Activated CD8-positive, alpha-beta T cell treated with anti-CD3 and anti-CD28 coated beads, Interleukin-2, amount 10 ng/mL, durations not matched to agents 7 days and 5 days (primary cell): Measurements from ENCODE around the gene EVL. TPM values are rescaled to one million over a fixed set of nuclear protein-coding genes. Genes with fewer than 3 reads are reported as not detected.

Experiments
- ATAC-seq: fragments of 150-1000 bp; cut with Tn5 transposase; one replicate; pipeline ENCODE4 v1.10.0; 2021; ENCODE audit warnings: moderate library complexity
- CTCF ChIA-PET: fragments of 350-600 bp; sonication (Branson Sonifier 250); formaldehyde crosslinking; loops from one replicate; lab custom pipeline; 2021; ENCODE audit warnings: antibody characterized with exemption; lab: Charles Lee
- POLR2A ChIA-PET: fragments of 350-600 bp; sonication (Branson Sonifier 250); formaldehyde crosslinking; loops from one replicate; lab custom pipeline; 2021; ENCODE audit warnings: antibody characterized with exemption; lab: Charles Lee
- DNase-seq: peaks from one replicate; pipeline ENCODE4 v3.0.0-alpha.2; 2020
- H3K27ac Mint-ChIP-seq: one replicate; pipeline ENCODE4 v1.8.0; 2021; ENCODE audit warnings: mild to moderate bottlenecking, mixed read lengths
- H3K27me3 Mint-ChIP-seq: one replicate; pipeline ENCODE4 v1.8.0; 2021; ENCODE audit warnings: low read depth, mixed read lengths
- H3K36me3 Mint-ChIP-seq: one replicate; pipeline ENCODE4 v1.8.0; 2021; ENCODE audit warnings: low read depth, mixed read lengths
- H3K4me1 Mint-ChIP-seq: one replicate; pipeline ENCODE4 v1.8.0; 2021; ENCODE audit warnings: low read depth, mixed read lengths
- H3K4me3 Mint-ChIP-seq: one replicate; pipeline ENCODE4 v1.8.0; 2021; ENCODE audit warnings: mild to moderate bottlenecking, mixed read lengths
- H3K9me3 Mint-ChIP-seq: one replicate; pipeline ENCODE4 v1.8.0; 2022; ENCODE audit warnings: mixed read lengths; ENCODE audit not compliant: insufficient read depth
- total RNA-seq, 2 experiments: library from RNA; stranded (reverse); gene quantifications; one replicate each; pipeline ENCODE4 v1.2.3, GENCODE V29; 2021

The EVL gene
- total RNA-seq = 100 to 1,000 TPM; 863 to 926 TPM

- H3K4me1 Mint-ChIP-seq = peaks cover 45% of the 10 kb centered on the region
- CTCF ChIA-PET = interaction anchor here (0.7 to 14.6 kb wide), 12 partner anchors 9 to 172 kb away, joined by 3 to 321 read pairs (median 12); no protein-coding TSS in a partner anchor
- POLR2A ChIA-PET = interaction anchor here (0.6 to 8.4 kb wide), 22 partner anchors 9 to 1758 kb away, joined by 3 to 170 read pairs (median 4); no protein-coding TSS in a partner anchor
- ATAC-seq (peak; percentile 28), DNase-seq (peak; percentile 89)
- peak within 1 kb of the TSS; percentile 91 for H3K4me3 Mint-ChIP-seq
- H3K9me3 Mint-ChIP-seq = no peaks in the 10 kb centered on the region
- no peaks in the 10 kb centered on the region for H3K27me3 Mint-ChIP-seq
- H3K36me3 Mint-ChIP-seq = peaks cover 53% of the 10 kb centered on the region
- H3K27ac Mint-ChIP-seq = peak within 1 kb of the TSS; percentile 97
Measured at GRCh38 chr14:100065111-100065871, at the start of gene EVL. EVL (plus strand) TSS chr14:100065422; CDS start chr14:100065501, 79 bp downstream.

GRCh38 chr14:100017553-100017952 is 47.7 kb upstream of the EVL start:
- H3K27me3 Mint-ChIP-seq = no peaks in the 10 kb centered on the region
- H3K9me3 Mint-ChIP-seq = no peaks in the 10 kb centered on the region
- POLR2A ChIA-PET = interaction anchor here (0.6 to 1.2 kb wide), 2 partner anchors 25 to 54 kb away, joined by 3 read pairs; no protein-coding TSS in a partner anchor
- no peak for ATAC-seq
- H3K4me3 Mint-ChIP-seq = no peak overlapping the region
- no peak for DNase-seq
- H3K4me1 Mint-ChIP-seq = peaks cover 20% of the 10 kb centered on the region
- H3K36me3 Mint-ChIP-seq = no peaks in the 10 kb centered on the region
- no peak overlapping the region for H3K27ac Mint-ChIP-seq
- CTCF ChIA-PET = interaction anchor here (0.9 to 1.8 kb wide), 4 partner anchors 7 to 175 kb away, joined by 3 to 6 read pairs (median 6); no protein-coding TSS in a partner anchor

GRCh38 chr14:100018054-100018453 is 47.2 kb upstream of the EVL start:
- no peak for ATAC-seq

GRCh38 chr14:100018482-100018881 is 46.7 kb upstream of the EVL start:
- ChIA-PET POLR2A (interaction anchor here (0.6 kb wide), 1 partner anchor 25 kb away, joined by 3 read pairs; no protein-coding TSS in a partner anchor), CTCF (interaction anchor here (1.3 kb wide), 1 partner anchor 174 kb away, joined by 3 read pairs; no protein-coding TSS in a partner anchor)
- Mint-ChIP-seq H3K4me3 (no peak overlapping the region), H3K27me3 (no peaks in the 10 kb centered on the region), H3K36me3 (no peaks in the 10 kb centered on the region), H3K4me1 (peaks cover 10% of the 10 kb centered on the region), H3K27ac (no peak overlapping the region), H3K9me3 (no peaks in the 10 kb centered on the region)
- ATAC-seq (no peak), DNase-seq (no peak)

More at GRCh38 chr14:100018054-100018453, 47.2 kb upstream of the EVL start:
- peaks cover 15% of the 10 kb centered on the region for H3K4me1 Mint-ChIP-seq
- no peak overlapping the region for H3K27ac Mint-ChIP-seq
- CTCF ChIA-PET = interaction anchor here (1.3 to 1.8 kb wide), 2 partner anchors 22 to 175 kb away, joined by 3 to 6 read pairs; no protein-coding TSS in a partner anchor
- POLR2A ChIA-PET = interaction anchor here (0.6 kb wide), 1 partner anchor 25 kb away, joined by 3 read pairs; no protein-coding TSS in a partner anchor
- H3K9me3 Mint-ChIP-seq = no peaks in the 10 kb centered on the region
- H3K36me3 Mint-ChIP-seq = no peaks in the 10 kb centered on the region
- no peak for DNase-seq
- no peak overlapping the region for H3K4me3 Mint-ChIP-seq
- H3K27me3 Mint-ChIP-seq = no peaks in the 10 kb centered on the region

GRCh38 chr14:100019156-100019744 is 46.0 kb upstream of the EVL start:
- ATAC-seq = no peak

GRCh38 chr14:100020629-100021028 is 44.6 kb upstream of the EVL start:
- no peaks in the 10 kb centered on the region for H3K27me3 Mint-ChIP-seq
- no peaks in the 10 kb centered on the region for H3K36me3 Mint-ChIP-seq
- ChIA-PET CTCF (interaction anchor here (1.2 to 2.1 kb wide), 2 partner anchors 26 to 37 kb away, joined by 3 to 10 read pairs; no protein-coding TSS in a partner anchor), POLR2A (interaction anchor here (0.7 kb wide), 1 partner anchor 29 kb away, joined by 3 read pairs; no protein-coding TSS in a partner anchor)
- H3K27ac Mint-ChIP-seq = no peak overlapping the region
- peaks cover 17% of the 10 kb centered on the region for H3K4me1 Mint-ChIP-seq
- no peak for DNase-seq
- no peaks in the 10 kb centered on the region for H3K9me3 Mint-ChIP-seq
- no peak overlapping the region for H3K4me3 Mint-ChIP-seq
- no peak for ATAC-seq

More at GRCh38 chr14:100019156-100019744, 46.0 kb upstream of the EVL start:
- Mint-ChIP-seq H3K4me3 (no peak overlapping the region), H3K4me1 (peaks cover 9% of the 10 kb centered on the region), H3K27ac (no peak overlapping the region), H3K27me3 (no peaks in the 10 kb centered on the region), H3K9me3 (no peaks in the 10 kb centered on the region), H3K36me3 (no peaks in the 10 kb centered on the region)
- no peak for DNase-seq
- POLR2A ChIA-PET = no interaction called here
- CTCF ChIA-PET = interaction anchor here (1.3 kb wide), 1 partner anchor 174 kb away, joined by 3 read pairs; no protein-coding TSS in a partner anchor

- Mint-ChIP-seq H3K9me3 (no peaks in the 10 kb centered on the region), H3K4me1 (peaks cover 13% of the 10 kb centered on the region), H3K36me3 (no peaks in the 10 kb centered on the region), H3K4me3 (no peak overlapping the region), H3K27ac (no peak overlapping the region), H3K27me3 (peaks cover 2% of the 10 kb centered on the region)
- no peak for DNase-seq
- ATAC-seq = no peak
- ChIA-PET CTCF (interaction anchor here (0.8 kb wide), 2 partner anchors 16 to 25 kb away, joined by 3 to 4 read pairs; no protein-coding TSS in a partner anchor), POLR2A (interaction anchor here (0.6 kb wide), 1 partner anchor 43 kb away, joined by 4 read pairs; no protein-coding TSS in a partner anchor)
Measured at GRCh38 chr14:100022772-100023451, 42.3 kb upstream of the EVL start.

- H3K27me3 Mint-ChIP-seq = peaks cover 2% of the 10 kb centered on the region
- no peak overlapping the region for H3K27ac Mint-ChIP-seq
- H3K9me3 Mint-ChIP-seq = no peaks in the 10 kb centered on the region
- POLR2A ChIA-PET = interaction anchor here (1.0 kb wide), 1 partner anchor 8 kb away, joined by 3 read pairs; no protein-coding TSS in a partner anchor
- H3K4me1 Mint-ChIP-seq = peaks cover 10% of the 10 kb centered on the region
- H3K4me3 Mint-ChIP-seq = no peak overlapping the region
- CTCF ChIA-PET = interaction anchor here (0.5 to 3.2 kb wide), 18 partner anchors 8 to 216 kb away, joined by 3 to 36 read pairs (median 4); partner anchors contain the start of gene EVL
- peak; percentile 59 for DNase-seq
- H3K36me3 Mint-ChIP-seq = no peaks in the 10 kb centered on the region
- peak; percentile 89 for ATAC-seq
Measured at GRCh38 chr14:100025111-100025510, 40.1 kb upstream of the EVL start.

- H3K36me3 Mint-ChIP-seq = peaks cover 5% of the 10 kb centered on the region
- ATAC-seq = no peak
- no peak overlapping the region for H3K27ac Mint-ChIP-seq
- no peak for DNase-seq
- CTCF ChIA-PET = interaction anchor here (1.2 kb wide), 1 partner anchor 80 kb away, joined by 3 read pairs; no protein-coding TSS in a partner anchor
- no peak overlapping the region for H3K4me3 Mint-ChIP-seq
- H3K27me3 Mint-ChIP-seq = peaks cover 2% of the 10 kb centered on the region
- H3K9me3 Mint-ChIP-seq = no peaks in the 10 kb centered on the region
- POLR2A ChIA-PET = no interaction called here
- H3K4me1 Mint-ChIP-seq = peaks cover 14% of the 10 kb centered on the region
Measured at GRCh38 chr14:100027771-100028490, 37.3 kb upstream of the EVL start.

GRCh38 chr14:100028990-100029677 is 36.1 kb upstream of the EVL start:
- ATAC-seq (no peak), DNase-seq (no peak)
- Mint-ChIP-seq H3K36me3 (peaks cover 5% of the 10 kb centered on the region), H3K9me3 (no peaks in the 10 kb centered on the region), H3K27ac (no peak overlapping the region), H3K27me3 (peaks cover 2% of the 10 kb centered on the region), H3K4me3 (no peak overlapping the region), H3K4me1 (peaks cover 14% of the 10 kb centered on the region)
- ChIA-PET CTCF (interaction anchor here (0.6 kb wide), 1 partner anchor 26 kb away, joined by 3 read pairs; no protein-coding TSS in a partner anchor), POLR2A (no interaction called here)
